ENCODE measurements around the gene ELOA2.
"Not testable (repeated sequence)": the region's sequence is repeated elsewhere in the genome, so short reads cannot be mapped to it uniquely, and the experiment has no call there.

The ELOA2 gene

GRCh38 chr18:47019870-47020269 is 15.6 kb downstream of the ELOA2 start:
- not testable (repeated sequence) for H3K4me1 ChIP-seq (ENCODE audit: control insufficient read depth in 1 of 2, insufficient read depth in 2 of 2, low read length in 2 of 2); H3K27ac ChIP-seq (ENCODE audit: low read length); H3K36me3 ChIP-seq (ENCODE audit: control insufficient read depth in 1 of 2, insufficient read depth in 2 of 2, low read length in 2 of 2); H3K9me3 ChIP-seq (ENCODE audit: control insufficient read depth in 1 of 2, low read length in 2 of 2); H3K27me3 ChIP-seq (ENCODE audit: low read depth, low read length); H3K4me3 ChIP-seq (ENCODE audit: low read depth in 1 of 2, low read length in 2 of 2)

Data from muscle layer of duodenum (tissue), 2 donors.